Esophagus squamous epithelium (tissue), 5 donors: ENCODE results near the gene CDC40. TPM values are rescaled to one million over a fixed set of nuclear protein-coding genes. Genes with fewer than 3 reads are reported as not detected.

Experiments used
- DNase-seq: peaks from one replicate; lab custom pipeline; 2025; lab: John Stamatoyannopoulos, UW
- H3K27ac ChIP-seq, 4 donors: fragments of 200-600 bp; sonication (generic); one replicate each; pipeline ENCODE4 v1.5.1; 2016 to 2019; ENCODE audit warnings: mild to moderate bottlenecking in 1 of 4
- H3K27me3 ChIP-seq, 4 donors: fragments of 200-600 bp; sonication (generic); 1 replicate in 3 of 4; 2 replicates in 1 of 4; pipeline versions ENCODE4 v1.5.1 to v1.6.0; 2017 to 2021; ENCODE audit warnings: antibody characterized with exemption in 1 of 4
- H3K36me3 ChIP-seq, 3 donors: fragments of 200-600 bp; sonication (generic); one replicate each; pipeline ENCODE4 v1.5.1; 2016 to 2019
- H3K4me1 ChIP-seq, 3 donors: fragments of 200-600 bp; sonication (generic); one replicate each; pipeline ENCODE4 v1.5.1; 2017 to 2019
- H3K4me3 ChIP-seq, 4 donors: fragments of 200-600 bp; sonication (generic); 1 replicate in 3 of 4; 2 replicates in 1 of 4; pipeline ENCODE4 v1.5.1; 2016 to 2019; ENCODE audit warnings: mild to moderate bottlenecking in 2 of 4, moderate library complexity in 1 of 4
- H3K9me3 ChIP-seq, 3 donors: fragments of 200-600 bp; sonication (generic); one replicate each; pipeline ENCODE4 v1.5.1; 2016 to 2019
- POLR2A ChIP-seq, 4 donors: fragments of 450-650 bp; IDR thresholded peaks; one replicate each; pipeline ENCODE4 v1.6.1; 2017; ENCODE audit warnings: antibody characterized with exemption in 4 of 4, mild to moderate bottlenecking in 4 of 4, moderate library complexity in 3 of 4
- WGBS, 2 donors: methylation state at CpG; one replicate each; pipeline ENCODE4 v1.1.5; 2018; 5-methylcytosine and 5-hydroxymethylcytosine counted together
- intact Hi-C: fragments of 100-400 bp; cut with DNase I; formaldehyde crosslinking; loops from one replicate; pipeline ENCODE4 v1.15.0; 2022
- total RNA-seq, 4 donors: library from RNA; depleted of rRNA; stranded (reverse); fragments of >200 nt; gene quantifications; one replicate each; pipeline ENCODE4 v1.1.0, GENCODE V29; 2016
- TF ChIP-seq, protein P1 (sequence below), 6 experiments: fragments of 450-650 bp in 4 of 6; fragments of 200-600 bp in 2 of 6; sonication (generic) in 2 of 6; IDR thresholded peaks; one replicate each; pipeline ENCODE4 v1.5.1; 2016 to 2019; ENCODE audit warnings: antibody characterized with exemption in 6 of 6, mild to moderate bottlenecking in 4 of 6, moderate library complexity in 4 of 6
- donor health status: DM: yes; HTN: yes; CAD: no.

The CDC40 gene
- total RNA-seq, 4 donors from 2014 or later = 6.9 to 19.3 (median 16.6) TPM

DNA sequence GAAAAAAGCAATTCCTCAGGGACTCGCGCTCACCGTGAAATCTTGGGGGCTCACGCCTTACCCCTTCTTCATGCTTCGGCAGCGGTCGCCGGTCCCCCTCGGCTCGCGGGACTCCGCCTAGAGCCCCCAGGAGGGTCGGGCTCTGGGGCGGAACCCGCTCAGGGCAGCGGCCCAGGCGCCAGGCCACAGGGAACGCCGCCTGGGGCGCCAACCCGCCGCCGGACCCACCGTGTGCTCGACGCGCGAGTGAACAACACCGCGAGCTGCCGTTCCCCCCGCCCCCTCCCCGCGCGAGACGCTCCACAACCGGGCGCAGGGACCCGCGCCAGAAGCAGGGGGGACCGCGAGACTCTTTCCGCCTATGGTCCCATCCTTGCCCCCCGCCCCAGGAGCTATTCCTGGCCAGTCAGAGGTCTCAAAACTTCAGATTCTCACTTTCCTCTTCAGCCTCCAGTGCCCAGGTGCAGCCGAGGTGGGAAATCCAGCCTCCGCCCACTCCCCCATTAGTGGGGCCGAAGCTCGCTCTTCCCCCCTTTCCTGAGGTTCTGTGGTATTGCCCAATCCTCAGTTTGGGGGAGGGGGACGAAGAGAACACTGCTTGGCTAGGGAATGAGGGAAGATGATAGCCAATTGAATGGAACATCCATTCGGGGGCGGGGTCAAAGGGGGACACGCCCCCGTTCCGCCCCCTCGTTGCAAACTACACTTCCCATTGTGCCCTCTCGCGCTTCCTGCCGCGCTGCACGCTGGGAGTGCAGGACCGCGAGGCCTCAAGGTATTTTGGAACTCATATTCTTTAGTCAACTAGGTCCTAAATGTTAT lies 610 bp upstream of the CDC40 start, which contains the start of gene WASF1:
TSS of gene WASF1 (minus strand) at position 265 of the 822 bp plus-strand sequence. CDS start 52,069 bp downstream, outside the sequence.
- intact Hi-C loops = loop anchor here (10.0 kb wide), 1 partner anchor 215 kb away; no protein-coding TSS in a partner anchor
- TF ChIP-seq, protein P1, sequence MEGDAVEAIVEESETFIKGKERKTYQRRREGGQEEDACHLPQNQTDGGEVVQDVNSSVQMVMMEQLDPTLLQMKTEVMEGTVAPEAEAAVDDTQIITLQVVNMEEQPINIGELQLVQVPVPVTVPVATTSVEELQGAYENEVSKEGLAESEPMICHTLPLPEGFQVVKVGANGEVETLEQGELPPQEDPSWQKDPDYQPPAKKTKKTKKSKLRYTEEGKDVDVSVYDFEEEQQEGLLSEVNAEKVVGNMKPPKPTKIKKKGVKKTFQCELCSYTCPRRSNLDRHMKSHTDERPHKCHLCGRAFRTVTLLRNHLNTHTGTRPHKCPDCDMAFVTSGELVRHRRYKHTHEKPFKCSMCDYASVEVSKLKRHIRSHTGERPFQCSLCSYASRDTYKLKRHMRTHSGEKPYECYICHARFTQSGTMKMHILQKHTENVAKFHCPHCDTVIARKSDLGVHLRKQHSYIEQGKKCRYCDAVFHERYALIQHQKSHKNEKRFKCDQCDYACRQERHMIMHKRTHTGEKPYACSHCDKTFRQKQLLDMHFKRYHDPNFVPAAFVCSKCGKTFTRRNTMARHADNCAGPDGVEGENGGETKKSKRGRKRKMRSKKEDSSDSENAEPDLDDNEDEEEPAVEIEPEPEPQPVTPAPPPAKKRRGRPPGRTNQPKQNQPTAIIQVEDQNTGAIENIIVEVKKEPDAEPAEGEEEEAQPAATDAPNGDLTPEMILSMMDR (IDR thresholded peaks at IDR 0.05) = peak in 1 of 6 experiments; percentile 15
- TF ChIP-seq POLR2A (IDR thresholded peaks at IDR 0.05) = peak in 1 of 4 donors; percentile 39
- H3K36me3 ChIP-seq = no peaks in the 10 kb centered on the region
- WGBS, 2 donors = 0 to 1% methylated on average over 9 to 18 of the region's 62 CpGs
- peak; percentile 77 for DNase-seq
- H3K9me3 ChIP-seq = no peaks in the 10 kb centered on the region
- no peaks in the 10 kb centered on the region for H3K27me3 ChIP-seq
- peak within 1 kb of the TSS; percentile 80 to 92 (median 90) for H3K27ac ChIP-seq
- H3K4me1 ChIP-seq = peaks cover 24 to 53% (median 27%) of the 10 kb centered on the region in 3 donors
- H3K4me3 ChIP-seq = peak within 1 kb of the TSS; percentile 72 to 84 (median 82)

DNA sequence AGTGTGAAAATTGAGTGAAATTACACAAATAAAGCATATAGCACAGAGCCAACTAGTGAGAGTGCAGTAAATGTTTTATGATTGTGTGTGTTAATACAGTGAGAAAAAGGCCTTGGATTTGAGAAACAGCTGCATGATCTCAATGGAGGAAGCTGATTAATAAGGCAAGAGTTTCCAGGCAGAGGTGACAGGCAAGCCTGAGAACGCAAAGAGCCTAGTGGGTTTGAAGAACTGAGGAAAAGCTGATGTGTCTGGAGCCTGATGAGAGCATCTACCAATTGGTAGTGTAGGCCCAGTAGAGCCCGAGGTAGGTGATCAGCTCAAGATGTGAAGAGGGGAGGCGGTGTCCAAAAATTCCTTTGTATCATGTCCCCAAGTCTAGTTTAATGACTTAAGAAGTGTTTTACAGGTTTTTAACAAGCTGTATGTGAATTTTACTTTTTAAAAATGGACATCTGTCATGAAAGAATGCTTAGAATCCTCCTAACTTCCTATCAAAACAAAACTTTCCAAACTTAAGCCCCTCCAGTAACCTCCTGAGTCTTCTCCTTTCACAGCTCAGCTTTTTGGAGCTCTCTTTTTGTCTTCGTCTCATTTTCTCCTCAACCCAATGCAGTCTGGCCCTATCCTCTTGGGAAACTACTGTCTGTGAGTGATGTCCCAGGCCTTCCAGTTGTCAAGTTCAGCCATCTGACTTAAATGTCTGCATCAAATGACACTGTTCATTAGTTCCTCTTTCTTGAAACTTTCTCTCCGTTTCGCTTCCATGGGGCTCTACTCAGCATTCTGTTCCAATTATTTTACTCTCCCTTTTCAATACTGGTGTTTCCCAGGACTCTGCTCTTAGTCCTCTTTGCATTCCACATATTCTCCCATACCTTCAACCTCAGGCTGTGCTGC lies 1.2 kb downstream of the CDC40 start:
- intact Hi-C loops = loop anchor here (10.0 kb wide), 1 partner anchor 213 kb away; no protein-coding TSS in a partner anchor
- 42 to 52% methylated on average over 6 of the region's 6 CpGs for WGBS, 2 donors
- TF ChIP-seq, protein P1 (IDR thresholded peaks at IDR 0.05) = no peak
- no peak for TF ChIP-seq POLR2A (IDR thresholded peaks at IDR 0.05)
- Histone ChIP-seq H3K27ac (peak overlapping the region in 1 of 4 donors; percentile 91), H3K4me1 (peaks cover 24 to 64% (median 32%) of the 10 kb centered on the region in 3 donors), H3K27me3 (no peaks in the 10 kb centered on the region), H3K36me3 (no peaks in the 10 kb centered on the region), H3K4me3 (peak overlapping the region; percentile 72 to 84 (median 82)), H3K9me3 (no peaks in the 10 kb centered on the region)
- no peak for DNase-seq

- Histone ChIP-seq H3K36me3 (no peaks in the 10 kb centered on the region), H3K4me1 (peaks cover 24 to 63% (median 32%) of the 10 kb centered on the region in 3 donors), H3K4me3 (peak overlapping the region in 1 of 4 donors; percentile 3), H3K9me3 (no peaks in the 10 kb centered on the region), H3K27me3 (no peaks in the 10 kb centered on the region), H3K27ac (no peak overlapping the region)
- DNase-seq = no peak
- 66 to 73% methylated on average over 5 of the region's 5 CpGs for WGBS, 2 donors
- no peak for TF ChIP-seq POLR2A (IDR thresholded peaks at IDR 0.05)
- TF ChIP-seq, protein P1 (IDR thresholded peaks at IDR 0.05) = no peak
- intact Hi-C loops = loop anchor here (10.0 kb wide), 1 partner anchor 211 kb away; no protein-coding TSS in a partner anchor
These were observed 3.2 kb downstream of the CDC40 start for GRCh38 chr6:110183292-110183885.

GRCh38 chr6:110185879-110186278 lies 5.7 kb downstream of the CDC40 start:
- no peaks in the 10 kb centered on the region for H3K9me3 ChIP-seq
- H3K4me1 ChIP-seq = peaks cover 24 to 75% (median 32%) of the 10 kb centered on the region in 3 donors
- TF ChIP-seq, protein P1 (IDR thresholded peaks at IDR 0.05) = no peak
- no peak for TF ChIP-seq POLR2A (IDR thresholded peaks at IDR 0.05)
- no peaks in the 10 kb centered on the region for H3K36me3 ChIP-seq
- no peak overlapping the region for H3K27ac ChIP-seq
- H3K4me3 ChIP-seq = no peak overlapping the region
- 72 to 80% methylated on average over 3 of the region's 3 CpGs for WGBS, 2 donors
- H3K27me3 ChIP-seq = no peaks in the 10 kb centered on the region
- intact Hi-C loops = loop anchor here (10.0 kb wide), 1 partner anchor 209 kb away; no protein-coding TSS in a partner anchor
- DNase-seq = no peak
